Measurements from ENCODE around the gene PRKAG2. TPM values are rescaled to one million over a fixed set of nuclear protein-coding genes. Genes with fewer than 3 reads are reported as not detected.

PRKAG2 gene
- total RNA-seq, 1 donor from 2014 or later: 21.1 TPM

DNA sequence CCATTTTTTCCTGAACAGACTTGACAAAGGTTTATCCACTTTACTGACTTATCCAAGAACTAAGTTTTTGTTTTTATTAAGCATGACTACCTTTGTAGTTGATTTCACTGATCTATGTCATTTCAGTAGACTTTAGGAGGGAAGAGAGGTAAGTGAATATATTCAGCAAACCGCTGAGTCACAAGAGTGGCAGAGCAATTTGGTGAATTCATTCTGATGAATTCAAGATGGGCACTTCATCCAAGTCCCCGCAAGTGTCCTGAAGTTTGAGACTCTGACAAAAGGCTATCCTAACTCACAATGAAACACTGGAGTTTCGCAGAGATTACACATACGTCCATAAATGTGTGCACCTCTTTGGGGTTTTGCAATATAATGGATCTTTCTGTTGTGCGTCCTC, 255.0 kb downstream of the PRKAG2 start:
- DNase-seq (ENCODE audit: low read depth): no peak
- no peaks in the 10 kb centered on the region for H3K27me3 ChIP-seq (ENCODE audit: control insufficient read depth, insufficient read depth, low read length)
- no peak overlapping the region for H3K4me3 ChIP-seq (ENCODE audit: low read depth, low read length)
- TF ChIP-seq, protein P1, sequence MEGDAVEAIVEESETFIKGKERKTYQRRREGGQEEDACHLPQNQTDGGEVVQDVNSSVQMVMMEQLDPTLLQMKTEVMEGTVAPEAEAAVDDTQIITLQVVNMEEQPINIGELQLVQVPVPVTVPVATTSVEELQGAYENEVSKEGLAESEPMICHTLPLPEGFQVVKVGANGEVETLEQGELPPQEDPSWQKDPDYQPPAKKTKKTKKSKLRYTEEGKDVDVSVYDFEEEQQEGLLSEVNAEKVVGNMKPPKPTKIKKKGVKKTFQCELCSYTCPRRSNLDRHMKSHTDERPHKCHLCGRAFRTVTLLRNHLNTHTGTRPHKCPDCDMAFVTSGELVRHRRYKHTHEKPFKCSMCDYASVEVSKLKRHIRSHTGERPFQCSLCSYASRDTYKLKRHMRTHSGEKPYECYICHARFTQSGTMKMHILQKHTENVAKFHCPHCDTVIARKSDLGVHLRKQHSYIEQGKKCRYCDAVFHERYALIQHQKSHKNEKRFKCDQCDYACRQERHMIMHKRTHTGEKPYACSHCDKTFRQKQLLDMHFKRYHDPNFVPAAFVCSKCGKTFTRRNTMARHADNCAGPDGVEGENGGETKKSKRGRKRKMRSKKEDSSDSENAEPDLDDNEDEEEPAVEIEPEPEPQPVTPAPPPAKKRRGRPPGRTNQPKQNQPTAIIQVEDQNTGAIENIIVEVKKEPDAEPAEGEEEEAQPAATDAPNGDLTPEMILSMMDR (IDR thresholded peaks at IDR 0.05; ENCODE audit: insufficient read depth, low read length, poor library complexity, severe bottlenecking): no peak
- no peaks in the 10 kb centered on the region for H3K36me3 ChIP-seq (ENCODE audit: control insufficient read depth, insufficient read depth, low read length)

- Histone ChIP-seq H3K27me3 (ENCODE audit: control insufficient read depth, insufficient read depth, low read length) (no peaks in the 10 kb centered on the region), H3K36me3 (ENCODE audit: control insufficient read depth, insufficient read depth, low read length) (no peaks in the 10 kb centered on the region), H3K4me3 (ENCODE audit: low read depth, low read length) (no peak overlapping the region)
- TF ChIP-seq, protein P1 (IDR thresholded peaks at IDR 0.05; ENCODE audit: insufficient read depth, low read length, poor library complexity, severe bottlenecking): no peak
- no peak for DNase-seq (ENCODE audit: low read depth)
Measured at GRCh38 chr7:151616443-151617213, 260.3 kb downstream of the PRKAG2 start.

DNA sequence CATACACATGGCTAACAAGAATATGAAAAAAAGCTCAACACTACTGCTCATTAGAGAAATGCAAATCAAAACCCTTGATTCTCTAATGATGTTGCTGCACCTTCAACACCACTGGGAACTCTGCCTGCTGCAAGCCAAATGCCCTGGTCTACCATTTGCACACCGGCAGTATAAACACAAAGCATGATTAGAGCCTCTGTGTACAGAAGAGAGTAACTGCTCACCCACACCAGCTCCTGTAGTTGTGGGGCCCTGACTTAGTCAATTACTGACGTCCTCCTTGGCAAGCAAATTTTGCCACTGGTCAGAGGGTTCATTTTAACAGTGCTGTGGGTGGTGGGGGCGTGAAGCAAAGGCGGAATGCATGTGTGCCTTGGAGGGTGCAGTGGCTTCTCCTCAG, 261.1 kb downstream of the PRKAG2 start:
- TF ChIP-seq, protein P1 (IDR thresholded peaks at IDR 0.05; ENCODE audit: insufficient read depth, low read length, poor library complexity, severe bottlenecking): no peak
- Histone ChIP-seq H3K36me3 (ENCODE audit: control insufficient read depth, insufficient read depth, low read length) (no peaks in the 10 kb centered on the region), H3K4me3 (ENCODE audit: low read depth, low read length) (no peak overlapping the region), H3K27me3 (ENCODE audit: control insufficient read depth, insufficient read depth, low read length) (no peaks in the 10 kb centered on the region)
- DNase-seq (ENCODE audit: low read depth): no peak

GRCh38 chr7:151615058-151615457, 261.9 kb downstream of the PRKAG2 start:
- Histone ChIP-seq H3K4me3 (ENCODE audit: low read depth, low read length) (no peak overlapping the region), H3K36me3 (ENCODE audit: control insufficient read depth, insufficient read depth, low read length) (no peaks in the 10 kb centered on the region), H3K27me3 (ENCODE audit: control insufficient read depth, insufficient read depth, low read length) (no peaks in the 10 kb centered on the region)
- no peak for DNase-seq (ENCODE audit: low read depth)
- TF ChIP-seq, protein P1 (IDR thresholded peaks at IDR 0.05; ENCODE audit: insufficient read depth, low read length, poor library complexity, severe bottlenecking): no peak

DNA sequence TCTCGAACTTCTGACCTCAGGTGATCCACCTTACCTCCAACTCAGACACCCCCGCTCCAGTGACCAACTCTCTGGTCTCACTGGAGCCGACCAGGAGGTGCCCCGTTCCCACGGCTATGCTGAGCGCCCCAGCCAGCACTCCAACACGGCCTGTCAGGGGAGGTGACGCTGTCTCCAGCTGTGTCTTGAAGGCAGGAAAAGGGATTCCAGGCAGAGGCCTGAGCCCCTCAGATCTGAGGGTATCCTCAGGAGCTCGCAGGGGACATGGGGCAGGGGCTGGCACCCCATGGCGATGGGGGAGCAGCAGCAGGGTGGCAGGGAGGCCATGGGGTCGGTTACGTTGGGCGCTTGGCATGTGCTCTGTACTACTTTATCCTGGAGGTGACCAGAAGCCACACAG, 262.9 kb downstream of the PRKAG2 start:
- TF ChIP-seq, protein P1 (IDR thresholded peaks at IDR 0.05; ENCODE audit: insufficient read depth, low read length, poor library complexity, severe bottlenecking): no peak
- no peak overlapping the region for H3K4me3 ChIP-seq (ENCODE audit: low read depth, low read length)
- no peak for DNase-seq (ENCODE audit: low read depth)

GRCh38 chr7:151611878-151612277, 265.0 kb downstream of the PRKAG2 start:
- Histone ChIP-seq H3K27me3 (ENCODE audit: control insufficient read depth, insufficient read depth, low read length) (no peaks in the 10 kb centered on the region), H3K36me3 (ENCODE audit: control insufficient read depth, insufficient read depth, low read length) (no peaks in the 10 kb centered on the region), H3K4me3 (ENCODE audit: low read depth, low read length) (no peak overlapping the region)
- TF ChIP-seq, protein P1 (IDR thresholded peaks at IDR 0.05; ENCODE audit: insufficient read depth, low read length, poor library complexity, severe bottlenecking): no peak
- no peak for DNase-seq (ENCODE audit: low read depth)

More for the DNA sequence above, 262.9 kb downstream of the PRKAG2 start:
- H3K27me3 ChIP-seq (ENCODE audit: control insufficient read depth, insufficient read depth, low read length): no peaks in the 10 kb centered on the region
- no peaks in the 10 kb centered on the region for H3K36me3 ChIP-seq (ENCODE audit: control insufficient read depth, insufficient read depth, low read length)
